ENCODE results near the gene STH.

The STH gene

GRCh38 chr17:46031920-46032319 is 32.9 kb downstream of the STH start:
- Histone ChIP-seq H3K79me2 (ENCODE audit: insufficient read depth, low read length) (no peaks in the 10 kb centered on the region), H2AFZ (ENCODE audit: low read length) (no peak overlapping the region), H3K27ac (ENCODE audit: low read depth, low read length, poor library complexity, severe bottlenecking) (no peak overlapping the region), H3K4me3 (ENCODE audit: low read depth, low read length, poor library complexity, severe bottlenecking) (no peak overlapping the region), H3K9ac (ENCODE audit: low read length) (no peak overlapping the region), H3K36me3 (ENCODE audit: insufficient read depth, low read length) (peaks cover 86% of the 10 kb centered on the region), H3F3A (ENCODE audit: insufficient read depth, low read length) (no peaks in the 10 kb centered on the region), H3K4me1 (ENCODE audit: insufficient read depth, low read length, severe bottlenecking) (peaks cover 20% of the 10 kb centered on the region), H3K4me2 (ENCODE audit: low read length) (no peak overlapping the region), H3K9me2 (ENCODE audit: low read depth, low read length) (no peaks in the 10 kb centered on the region), H3K9me3 (ENCODE audit: low read length) (no peaks in the 10 kb centered on the region), H3K27me3 (ENCODE audit: insufficient read depth, low read length) (no peaks in the 10 kb centered on the region), H4K20me1 (ENCODE audit: insufficient read depth, low read length) (no peaks in the 10 kb centered on the region)
- TF ChIP-seq CTCF (IDR thresholded peaks at IDR 0.05; ENCODE audit: low read length), result no peak
- TF ChIP-seq EZH2 (IDR thresholded peaks at IDR 0.05; ENCODE audit: borderline replicate concordance, low read length), result no peak

GRCh38 chr17:46032909-46033308 is 33.9 kb downstream of the STH start:
- H3K36me3 ChIP-seq (ENCODE audit: insufficient read depth, low read length), result peaks cover 87% of the 10 kb centered on the region
- no peaks in the 10 kb centered on the region for H3K27me3 ChIP-seq (ENCODE audit: insufficient read depth, low read length)
- no peak overlapping the region for H3K4me3 ChIP-seq (ENCODE audit: low read depth, low read length, poor library complexity, severe bottlenecking)
- H3K9me3 ChIP-seq (ENCODE audit: low read length), result no peaks in the 10 kb centered on the region
- H3K4me2 ChIP-seq (ENCODE audit: low read length), result no peak overlapping the region
- H2AFZ ChIP-seq (ENCODE audit: low read length), result no peak overlapping the region
- no peaks in the 10 kb centered on the region for H4K20me1 ChIP-seq (ENCODE audit: insufficient read depth, low read length)
- H3K79me2 ChIP-seq (ENCODE audit: insufficient read depth, low read length), result no peaks in the 10 kb centered on the region
- H3K9me2 ChIP-seq (ENCODE audit: low read depth, low read length), result no peaks in the 10 kb centered on the region
- no peak overlapping the region for H3K9ac ChIP-seq (ENCODE audit: low read length)
- no peak overlapping the region for H3K27ac ChIP-seq (ENCODE audit: low read depth, low read length, poor library complexity, severe bottlenecking)
- H3K4me1 ChIP-seq (ENCODE audit: insufficient read depth, low read length, severe bottlenecking), result peaks cover 11% of the 10 kb centered on the region
- TF ChIP-seq CTCF (IDR thresholded peaks at IDR 0.05; ENCODE audit: low read length) (no peak), EZH2 (IDR thresholded peaks at IDR 0.05; ENCODE audit: borderline replicate concordance, low read length) (no peak)
- H3F3A ChIP-seq (ENCODE audit: insufficient read depth, low read length), result no peaks in the 10 kb centered on the region

GRCh38 chr17:46033392-46033791 is 34.3 kb downstream of the STH start:
- H3K9me2 ChIP-seq (ENCODE audit: low read depth, low read length), result no peaks in the 10 kb centered on the region
- no peak for TF ChIP-seq CTCF (IDR thresholded peaks at IDR 0.05; ENCODE audit: low read length)
- no peak for TF ChIP-seq EZH2 (IDR thresholded peaks at IDR 0.05; ENCODE audit: borderline replicate concordance, low read length)
- no peak overlapping the region for H3K4me3 ChIP-seq (ENCODE audit: low read depth, low read length, poor library complexity, severe bottlenecking)
- H3K27me3 ChIP-seq (ENCODE audit: insufficient read depth, low read length), result no peaks in the 10 kb centered on the region
- H3K4me1 ChIP-seq (ENCODE audit: insufficient read depth, low read length, severe bottlenecking), result peaks cover 10% of the 10 kb centered on the region
- H2AFZ ChIP-seq (ENCODE audit: low read length), result no peak overlapping the region
- H4K20me1 ChIP-seq (ENCODE audit: insufficient read depth, low read length), result no peaks in the 10 kb centered on the region
- H3K4me2 ChIP-seq (ENCODE audit: low read length), result no peak overlapping the region
- peaks cover 87% of the 10 kb centered on the region for H3K36me3 ChIP-seq (ENCODE audit: insufficient read depth, low read length)
- no peaks in the 10 kb centered on the region for H3K9me3 ChIP-seq (ENCODE audit: low read length)
- H3K9ac ChIP-seq (ENCODE audit: low read length), result no peak overlapping the region
- H3K79me2 ChIP-seq (ENCODE audit: insufficient read depth, low read length), result no peaks in the 10 kb centered on the region
- no peaks in the 10 kb centered on the region for H3F3A ChIP-seq (ENCODE audit: insufficient read depth, low read length)
- H3K27ac ChIP-seq (ENCODE audit: low read depth, low read length, poor library complexity, severe bottlenecking), result no peak overlapping the region

Data from OCI-LY1 (cell line).